Measurements from ENCODE around the gene ATP2A2. TPM values are rescaled to one million over a fixed set of nuclear protein-coding genes. Genes with fewer than 3 reads are reported as not detected.

ATP2A2 gene
- total RNA-seq, 1 donor from 2014 or later, result 213 TPM

DNA sequence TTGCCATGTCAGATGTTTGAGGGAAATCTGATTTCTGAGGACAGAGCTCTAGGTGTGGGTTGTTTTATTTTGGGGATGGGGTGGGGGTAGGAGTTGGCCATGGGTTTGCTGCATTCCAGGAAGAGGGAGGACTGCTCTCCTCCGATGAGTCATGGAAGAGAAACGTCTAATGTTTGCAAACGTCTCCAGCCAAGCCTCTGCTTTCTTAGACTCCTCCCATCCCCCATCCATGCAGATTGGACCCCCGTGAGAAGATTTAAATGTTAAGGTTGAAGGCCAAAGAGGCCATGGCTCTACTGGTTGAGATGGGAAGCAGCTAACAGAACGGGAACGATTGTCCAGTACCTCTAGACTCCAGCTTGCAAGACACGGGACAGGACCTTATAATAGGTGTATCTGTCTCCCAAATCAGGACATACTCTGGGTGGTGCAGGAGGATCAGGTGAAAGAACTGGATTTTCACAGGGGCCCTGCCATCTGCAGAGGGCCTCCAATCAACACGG lies 11.4 kb upstream of the ATP2A2 start:
- H3K9me3 Mint-ChIP-seq, result no peaks in the 10 kb centered on the region
- H3K36me3 Mint-ChIP-seq (ENCODE audit: low read depth), result no peaks in the 10 kb centered on the region

DNA sequence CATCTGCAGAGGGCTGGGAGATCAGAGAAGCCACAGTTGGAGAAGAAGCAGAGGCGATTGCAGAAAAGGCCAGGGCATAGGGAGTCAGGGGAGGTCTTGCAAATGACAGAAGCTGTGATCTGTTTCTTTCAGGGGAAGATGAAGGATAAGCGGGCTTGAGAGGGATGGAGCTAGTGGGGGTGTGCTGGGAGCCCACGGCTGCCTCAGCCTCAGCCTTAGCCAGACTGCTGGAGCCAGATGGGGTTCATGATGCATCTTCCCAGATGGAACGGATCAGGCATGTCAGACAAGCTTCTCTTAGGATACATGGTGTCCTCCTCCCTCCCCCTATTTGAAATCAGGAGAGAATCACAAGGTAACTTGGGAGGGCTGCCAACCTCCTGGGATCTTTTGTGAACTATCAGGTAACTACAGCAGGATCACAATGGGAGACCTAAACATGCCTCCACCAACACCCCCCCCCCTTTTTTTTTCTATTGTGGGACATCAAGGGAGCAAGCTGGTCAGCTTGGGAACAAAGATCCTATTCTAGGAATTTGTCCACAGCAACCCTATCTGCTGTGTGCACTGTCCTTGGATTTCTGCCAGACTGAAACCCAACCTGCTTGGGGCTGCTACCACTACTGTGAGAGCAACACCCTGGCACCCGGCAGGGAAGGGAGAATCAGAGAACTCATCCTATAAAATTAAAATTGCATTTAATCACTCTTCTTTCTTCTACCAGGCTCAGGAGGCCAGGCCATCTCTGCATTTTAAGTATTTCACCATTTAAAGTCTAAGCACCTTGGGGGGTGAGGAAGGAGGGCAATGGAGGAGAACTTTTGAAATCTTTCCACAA lies 10.7 kb upstream of the ATP2A2 start:
- peaks cover 2% of the 10 kb centered on the region for H3K4me1 Mint-ChIP-seq (ENCODE audit: low read depth)
- H3K36me3 Mint-ChIP-seq (ENCODE audit: low read depth), result no peaks in the 10 kb centered on the region
- H3K27ac Mint-ChIP-seq, result no peak overlapping the region
- DNase-seq (ENCODE audit: low spot score), result no peak
- no peak overlapping the region for H3K4me3 Mint-ChIP-seq (ENCODE audit: low read depth)
- intact Hi-C loops (cut with micrococcal nuclease), result no loop called here
- no peaks in the 10 kb centered on the region for H3K9me3 Mint-ChIP-seq
- peaks cover 19% of the 10 kb centered on the region for H3K27me3 Mint-ChIP-seq (ENCODE audit: low read depth)

More for the DNA sequence above, 11.4 kb upstream of the ATP2A2 start:
- Mint-ChIP-seq H3K4me1 (ENCODE audit: low read depth) (peaks cover 2% of the 10 kb centered on the region), H3K27me3 (ENCODE audit: low read depth) (peaks cover 22% of the 10 kb centered on the region), H3K27ac (no peak overlapping the region), H3K4me3 (ENCODE audit: low read depth) (no peak overlapping the region)
- intact Hi-C loops (cut with micrococcal nuclease), result no loop called here
- no peak for DNase-seq (ENCODE audit: low spot score)

GRCh38 chr12:110271015-110271414 lies 10.0 kb upstream of the ATP2A2 start:
- H3K27ac Mint-ChIP-seq, result no peak overlapping the region
- peaks cover 2% of the 10 kb centered on the region for H3K4me1 Mint-ChIP-seq (ENCODE audit: low read depth)
- intact Hi-C loops (cut with micrococcal nuclease), result no loop called here
- no peak for DNase-seq (ENCODE audit: low spot score)
- no peaks in the 10 kb centered on the region for H3K9me3 Mint-ChIP-seq
- peaks cover 19% of the 10 kb centered on the region for H3K27me3 Mint-ChIP-seq (ENCODE audit: low read depth)
- H3K36me3 Mint-ChIP-seq (ENCODE audit: low read depth), result no peaks in the 10 kb centered on the region
- no peak overlapping the region for H3K4me3 Mint-ChIP-seq (ENCODE audit: low read depth)

DNA sequence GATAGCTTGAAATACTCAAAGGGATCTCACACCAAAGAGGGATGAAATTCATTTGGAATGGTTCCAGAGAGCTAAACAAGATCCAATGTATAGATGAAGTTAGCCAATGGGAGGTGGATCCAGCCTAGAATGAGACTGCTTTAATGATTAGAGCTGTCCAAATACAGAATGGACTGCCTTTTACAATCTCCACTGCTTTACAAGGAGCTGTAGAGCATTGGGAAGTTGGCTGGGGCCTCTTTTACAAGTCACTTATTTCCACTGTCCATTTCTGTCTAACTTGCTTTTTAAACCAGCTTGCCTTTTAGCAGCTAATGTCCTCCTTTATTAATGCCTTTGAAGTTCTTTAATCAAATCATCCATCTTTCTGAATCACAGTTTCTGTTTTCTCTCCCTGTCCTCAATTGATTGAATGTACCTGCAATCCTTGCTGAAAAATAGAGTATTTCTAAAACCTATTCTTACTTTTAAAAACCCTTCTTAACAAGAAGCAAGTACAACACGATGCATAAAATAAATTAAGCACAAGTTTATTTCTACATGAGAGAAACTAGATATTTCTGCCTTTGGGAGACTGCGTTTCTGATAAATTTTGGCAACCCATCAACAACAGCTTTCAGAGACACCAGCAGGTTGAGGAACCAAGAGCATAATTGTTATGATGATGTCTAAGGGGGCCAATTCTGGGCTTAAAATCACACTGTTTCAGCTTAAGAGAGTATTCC lies 3.4 kb upstream of the ATP2A2 start:
- intact Hi-C loops (cut with micrococcal nuclease), result no loop called here
- peaks cover 7% of the 10 kb centered on the region for H3K36me3 Mint-ChIP-seq (ENCODE audit: low read depth)
- H3K4me3 Mint-ChIP-seq (ENCODE audit: low read depth), result no peak overlapping the region
- no peak for DNase-seq (ENCODE audit: low spot score)
- H3K9me3 Mint-ChIP-seq, result no peaks in the 10 kb centered on the region
- H3K4me1 Mint-ChIP-seq (ENCODE audit: low read depth), result peaks cover 15% of the 10 kb centered on the region
- H3K27ac Mint-ChIP-seq, result no peak overlapping the region
- H3K27me3 Mint-ChIP-seq (ENCODE audit: low read depth), result peaks cover 10% of the 10 kb centered on the region

- Mint-ChIP-seq H3K27me3 (ENCODE audit: low read depth) (peaks cover 10% of the 10 kb centered on the region), H3K4me1 (ENCODE audit: low read depth) (peaks cover 20% of the 10 kb centered on the region), H3K9me3 (no peaks in the 10 kb centered on the region), H3K4me3 (ENCODE audit: low read depth) (no peak overlapping the region), H3K27ac (no peak overlapping the region), H3K36me3 (ENCODE audit: low read depth) (peaks cover 12% of the 10 kb centered on the region)
- DNase-seq (ENCODE audit: low spot score), result no peak
- intact Hi-C loops (cut with micrococcal nuclease), result no loop called here
Measured at GRCh38 chr12:110278255-110278536, 2.9 kb upstream of the ATP2A2 start.

GRCh38 chr12:110279566-110280375 lies 1.3 kb upstream of the ATP2A2 start:
- peak overlapping the region; percentile 79 for H3K4me3 Mint-ChIP-seq (ENCODE audit: low read depth)
- peak overlapping the region; percentile 79 for H3K27ac Mint-ChIP-seq
- H3K27me3 Mint-ChIP-seq (ENCODE audit: low read depth), result peaks cover 10% of the 10 kb centered on the region
- no peaks in the 10 kb centered on the region for H3K9me3 Mint-ChIP-seq
- H3K4me1 Mint-ChIP-seq (ENCODE audit: low read depth), result peaks cover 32% of the 10 kb centered on the region
- no peak for DNase-seq (ENCODE audit: low spot score)
- peaks cover 28% of the 10 kb centered on the region for H3K36me3 Mint-ChIP-seq (ENCODE audit: low read depth)
- intact Hi-C loops (cut with micrococcal nuclease), result loop anchor here (5.0 kb wide), 2 partner anchors 73 to 303 kb away; partner anchors contain the start of gene PPTC7

DNA sequence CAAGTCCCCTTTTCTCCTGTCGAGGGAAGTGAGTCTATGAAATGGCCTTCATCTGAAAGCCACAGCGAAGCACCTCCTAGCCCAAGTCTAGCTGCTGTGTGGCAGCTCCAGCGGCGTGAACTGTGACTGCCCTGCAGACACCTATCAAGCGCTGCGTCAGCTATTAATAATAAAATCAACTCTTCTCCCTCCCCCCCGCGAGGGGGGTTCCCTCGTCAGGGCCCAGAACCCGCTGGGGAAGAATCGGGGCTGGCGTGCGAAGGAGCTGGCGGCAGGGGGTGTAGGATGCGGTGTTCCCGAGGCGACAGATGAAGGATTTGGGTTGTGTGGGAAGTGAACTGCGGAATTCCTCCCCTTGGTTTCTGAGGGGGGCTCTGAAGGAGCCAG lies 662 bp upstream of the ATP2A2 start:
- peaks cover 38% of the 10 kb centered on the region for H3K4me1 Mint-ChIP-seq (ENCODE audit: low read depth)
- intact Hi-C loops (cut with micrococcal nuclease), result loop anchor here (5.0 kb wide), 2 partner anchors 72 to 302 kb away; partner anchors contain the start of gene PPTC7

GRCh38 chr12:110281549-110282299 lies 677 bp downstream of the ATP2A2 start:
- peaks cover 48% of the 10 kb centered on the region for H3K36me3 Mint-ChIP-seq (ENCODE audit: low read depth)
- DNase-seq (ENCODE audit: low spot score), result peak; percentile 53
- peaks cover 10% of the 10 kb centered on the region for H3K27me3 Mint-ChIP-seq (ENCODE audit: low read depth)
- no peaks in the 10 kb centered on the region for H3K9me3 Mint-ChIP-seq
- peaks cover 49% of the 10 kb centered on the region for H3K4me1 Mint-ChIP-seq (ENCODE audit: low read depth)
- peak overlapping the region; percentile 90 for H3K27ac Mint-ChIP-seq
- intact Hi-C loops (cut with micrococcal nuclease), result loop anchor here (1.0 to 5.0 kb wide), 6 partner anchors 29 to 301 kb away; partner anchors contain the start of genes IFT81 and PPTC7
- H3K4me3 Mint-ChIP-seq (ENCODE audit: low read depth), result peak overlapping the region; percentile 95

More for the DNA sequence above, 662 bp upstream of the ATP2A2 start:
- no peak for DNase-seq (ENCODE audit: low spot score)
- no peaks in the 10 kb centered on the region for H3K9me3 Mint-ChIP-seq
- peak overlapping the region; percentile 79 for H3K4me3 Mint-ChIP-seq (ENCODE audit: low read depth)
- peak overlapping the region; percentile 79 for H3K27ac Mint-ChIP-seq
- peaks cover 34% of the 10 kb centered on the region for H3K36me3 Mint-ChIP-seq (ENCODE audit: low read depth)
- peaks cover 10% of the 10 kb centered on the region for H3K27me3 Mint-ChIP-seq (ENCODE audit: low read depth)

GRCh38 chr12:110282300-110282860 lies 1.3 kb downstream of the ATP2A2 start:
- H3K4me3 Mint-ChIP-seq (ENCODE audit: low read depth), result peak overlapping the region; percentile 95
- H3K27ac Mint-ChIP-seq, result peak overlapping the region; percentile 90
- H3K4me1 Mint-ChIP-seq (ENCODE audit: low read depth), result peaks cover 52% of the 10 kb centered on the region
- intact Hi-C loops (cut with micrococcal nuclease), result loop anchor here (2.0 to 5.0 kb wide), 3 partner anchors 28 to 300 kb away; partner anchors contain the start of gene PPTC7
- DNase-seq (ENCODE audit: low spot score), result no peak
- H3K9me3 Mint-ChIP-seq, result no peaks in the 10 kb centered on the region
- H3K36me3 Mint-ChIP-seq (ENCODE audit: low read depth), result peaks cover 53% of the 10 kb centered on the region
- H3K27me3 Mint-ChIP-seq (ENCODE audit: low read depth), result peaks cover 10% of the 10 kb centered on the region

DNA sequence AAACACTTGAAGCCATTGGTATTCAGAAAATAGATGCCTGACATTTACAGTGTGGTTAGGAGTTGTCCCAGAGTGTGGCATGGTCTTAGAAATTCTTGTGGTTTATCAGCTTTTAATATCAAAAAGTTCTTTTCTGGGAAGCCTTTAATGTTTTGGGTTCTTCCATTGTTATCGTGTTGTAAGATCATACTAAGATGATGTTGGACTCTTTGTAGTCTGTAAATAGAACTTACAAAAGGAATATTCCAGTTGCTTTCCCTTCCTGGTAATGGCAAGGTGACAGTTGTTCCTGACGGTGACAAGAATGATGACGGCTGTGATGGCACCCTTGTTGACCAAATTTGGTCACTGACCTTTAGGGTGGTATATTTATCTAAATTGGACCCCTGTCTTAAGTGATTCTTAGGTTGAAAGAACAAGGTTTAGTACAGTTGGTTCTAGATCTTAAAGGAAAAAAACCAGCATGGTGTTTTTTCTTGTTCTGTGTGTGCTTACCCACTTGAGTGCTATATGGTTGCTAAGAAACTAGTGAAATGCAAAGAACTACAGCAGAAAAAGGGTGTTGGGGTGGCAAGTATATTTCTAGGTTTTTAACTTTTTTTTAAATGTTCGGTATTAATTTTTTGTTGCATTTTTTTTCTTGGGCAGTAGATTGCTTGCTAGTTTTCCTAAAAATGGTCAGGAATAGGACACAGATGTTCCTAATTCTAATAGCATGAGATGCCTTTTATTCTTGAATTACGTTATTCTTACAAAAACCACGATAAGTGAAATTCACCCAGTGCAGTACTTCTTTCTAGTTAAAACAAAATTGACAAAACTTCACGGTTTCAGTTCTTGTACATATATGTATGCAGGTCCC lies 2.1 kb downstream of the ATP2A2 start:
- intact Hi-C loops (cut with micrococcal nuclease), result loop anchor here (2.0 to 5.0 kb wide), 3 partner anchors 28 to 299 kb away; partner anchors contain the start of gene PPTC7
- Mint-ChIP-seq H3K4me1 (ENCODE audit: low read depth) (peaks cover 49% of the 10 kb centered on the region), H3K36me3 (ENCODE audit: low read depth) (peaks cover 60% of the 10 kb centered on the region), H3K27ac (peak overlapping the region; percentile 90), H3K9me3 (no peaks in the 10 kb centered on the region), H3K4me3 (ENCODE audit: low read depth) (peak overlapping the region; percentile 95), H3K27me3 (ENCODE audit: low read depth) (peaks cover 9% of the 10 kb centered on the region)
- DNase-seq (ENCODE audit: low spot score), result no peak

DNA sequence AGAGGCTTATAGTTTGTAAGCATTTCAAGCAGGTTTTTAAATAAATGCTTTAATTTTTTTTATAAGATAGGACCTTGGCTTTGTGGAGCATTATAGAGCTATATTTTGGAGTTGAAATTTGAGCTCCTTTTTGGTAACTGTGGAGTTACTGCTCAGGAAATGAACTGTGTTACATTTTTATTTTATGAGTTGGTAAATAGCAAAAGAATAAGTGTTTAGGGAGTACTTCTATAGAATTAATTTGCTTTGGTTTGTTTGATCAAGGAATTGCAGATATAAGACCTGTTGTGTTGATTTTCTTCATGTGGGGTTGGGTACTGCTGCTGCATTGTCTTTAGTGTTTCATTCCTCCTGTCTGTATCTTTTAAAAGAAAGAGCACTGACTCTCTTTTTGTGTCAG lies 3.5 kb downstream of the ATP2A2 start:
- Mint-ChIP-seq H3K36me3 (ENCODE audit: low read depth) (peaks cover 74% of the 10 kb centered on the region), H3K27ac (peak overlapping the region; percentile 40), H3K4me1 (ENCODE audit: low read depth) (peaks cover 59% of the 10 kb centered on the region), H3K4me3 (ENCODE audit: low read depth) (peak overlapping the region; percentile 65), H3K9me3 (no peaks in the 10 kb centered on the region), H3K27me3 (ENCODE audit: low read depth) (peaks cover 4% of the 10 kb centered on the region)
- intact Hi-C loops (cut with micrococcal nuclease), result loop anchor here (5.0 kb wide), 2 partner anchors 68 to 298 kb away; partner anchors contain the start of gene PPTC7
- DNase-seq (ENCODE audit: low spot score), result no peak

All from activated T-helper 2 cell treated with anti-CD3 and anti-CD28 coated beads, Interferon-gamma antibody, Interleukin-2, Interleukin-4, amounts not matched to agents 10 μg/mL and 5 μg/mL and 100 μg/mL, durations not matched to agents 14 hours and 24 hours and 36 hours (primary cell).